Measurements from ENCODE around the gene PCSK5. TPM values are rescaled to one million over a fixed set of nuclear protein-coding genes. Genes with fewer than 3 reads are reported as not detected.

Gene PCSK5
- total RNA-seq, 1 donor from 2014 or later, result 30.7 TPM

DNA sequence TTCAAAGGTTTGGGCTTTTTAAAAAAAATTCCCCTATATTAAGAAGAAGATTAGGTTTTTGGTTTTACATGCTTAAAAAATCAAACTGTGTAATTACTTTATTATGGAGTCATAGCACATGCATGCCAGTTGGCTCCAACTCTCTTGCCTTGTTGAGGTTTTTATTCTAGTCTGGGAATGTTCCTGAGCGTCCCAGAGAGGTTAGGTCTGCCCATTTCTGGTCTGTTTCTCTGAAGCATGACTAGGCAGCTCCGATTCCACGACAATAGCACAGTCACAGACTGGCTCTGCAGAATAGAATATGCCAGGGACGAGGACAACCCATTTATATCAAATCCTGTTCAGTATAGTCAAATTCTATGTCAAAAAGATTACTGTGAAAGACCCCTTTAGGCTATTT, 217.0 kb downstream of the PCSK5 start:
- H3K36me3 Mint-ChIP-seq, result peaks cover 26% of the 10 kb centered on the region
- H3K27me3 Mint-ChIP-seq, result no peaks in the 10 kb centered on the region
- TF ChIP-seq, protein P1, sequence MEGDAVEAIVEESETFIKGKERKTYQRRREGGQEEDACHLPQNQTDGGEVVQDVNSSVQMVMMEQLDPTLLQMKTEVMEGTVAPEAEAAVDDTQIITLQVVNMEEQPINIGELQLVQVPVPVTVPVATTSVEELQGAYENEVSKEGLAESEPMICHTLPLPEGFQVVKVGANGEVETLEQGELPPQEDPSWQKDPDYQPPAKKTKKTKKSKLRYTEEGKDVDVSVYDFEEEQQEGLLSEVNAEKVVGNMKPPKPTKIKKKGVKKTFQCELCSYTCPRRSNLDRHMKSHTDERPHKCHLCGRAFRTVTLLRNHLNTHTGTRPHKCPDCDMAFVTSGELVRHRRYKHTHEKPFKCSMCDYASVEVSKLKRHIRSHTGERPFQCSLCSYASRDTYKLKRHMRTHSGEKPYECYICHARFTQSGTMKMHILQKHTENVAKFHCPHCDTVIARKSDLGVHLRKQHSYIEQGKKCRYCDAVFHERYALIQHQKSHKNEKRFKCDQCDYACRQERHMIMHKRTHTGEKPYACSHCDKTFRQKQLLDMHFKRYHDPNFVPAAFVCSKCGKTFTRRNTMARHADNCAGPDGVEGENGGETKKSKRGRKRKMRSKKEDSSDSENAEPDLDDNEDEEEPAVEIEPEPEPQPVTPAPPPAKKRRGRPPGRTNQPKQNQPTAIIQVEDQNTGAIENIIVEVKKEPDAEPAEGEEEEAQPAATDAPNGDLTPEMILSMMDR (conservative IDR thresholded peaks at IDR 0.05), result no peak
- no peaks in the 10 kb centered on the region for H3K9me3 Mint-ChIP-seq
- no peak overlapping the region for H3K4me3 Mint-ChIP-seq
- no peak for DNase-seq (ENCODE audit: extremely low spot score, unreplicated experiment)
- H3K4me1 Mint-ChIP-seq (ENCODE audit: unreplicated experiment), result peaks cover 29% of the 10 kb centered on the region
- H3K27ac Mint-ChIP-seq, result no peak overlapping the region

DNA sequence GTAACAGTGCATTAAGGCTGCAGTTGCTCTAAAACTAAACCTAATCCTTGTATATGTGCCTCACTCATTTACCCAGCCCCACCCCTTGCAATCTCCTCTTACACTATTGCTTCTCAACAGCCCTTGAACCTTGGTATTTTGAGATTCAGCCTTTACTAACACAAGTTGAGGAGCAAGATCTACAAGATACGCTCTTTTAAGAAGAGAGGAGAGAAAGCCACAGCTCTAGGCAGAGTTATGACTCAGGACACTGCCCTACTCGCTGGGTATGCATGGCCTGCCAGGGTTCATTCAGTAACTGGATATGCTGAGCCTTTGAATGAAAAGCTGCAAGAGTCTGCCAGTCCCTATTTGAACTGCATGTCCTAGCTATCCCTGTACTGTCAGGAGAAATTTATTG, 219.5 kb downstream of the PCSK5 start:
- DNase-seq (ENCODE audit: extremely low spot score, unreplicated experiment), result no peak
- peak overlapping the region; percentile 46 for H3K4me3 Mint-ChIP-seq
- H3K9me3 Mint-ChIP-seq, result no peaks in the 10 kb centered on the region
- H3K4me1 Mint-ChIP-seq (ENCODE audit: unreplicated experiment), result peaks cover 16% of the 10 kb centered on the region
- TF ChIP-seq, protein P1 (conservative IDR thresholded peaks at IDR 0.05), result no peak
- peaks cover 13% of the 10 kb centered on the region for H3K36me3 Mint-ChIP-seq
- no peak overlapping the region for H3K27ac Mint-ChIP-seq
- no peaks in the 10 kb centered on the region for H3K27me3 Mint-ChIP-seq

DNA sequence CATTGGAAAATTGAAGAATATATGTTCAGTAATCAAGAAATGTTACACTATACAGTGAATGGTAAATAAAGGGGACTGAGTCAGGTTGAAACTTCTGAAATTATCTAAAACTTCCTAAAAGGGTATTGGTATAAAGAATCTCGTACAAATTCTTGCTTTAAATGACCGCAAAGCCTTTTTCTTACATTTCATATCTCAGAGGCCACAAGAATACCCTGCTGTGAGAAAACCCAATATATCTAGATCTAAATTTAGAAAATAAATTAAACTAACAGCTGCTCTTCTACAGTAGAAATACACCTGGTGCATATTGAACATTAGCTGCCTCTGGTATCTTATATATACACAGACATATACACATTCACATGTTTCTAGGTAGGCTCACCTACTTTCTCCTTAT, 221.7 kb downstream of the PCSK5 start:
- no peak for DNase-seq (ENCODE audit: extremely low spot score, unreplicated experiment)
- H3K4me1 Mint-ChIP-seq (ENCODE audit: unreplicated experiment), result peaks cover 12% of the 10 kb centered on the region
- no peak overlapping the region for H3K27ac Mint-ChIP-seq
- peaks cover 3% of the 10 kb centered on the region for H3K36me3 Mint-ChIP-seq
- TF ChIP-seq, protein P1 (conservative IDR thresholded peaks at IDR 0.05), result no peak
- no peak overlapping the region for H3K4me3 Mint-ChIP-seq
- no peaks in the 10 kb centered on the region for H3K27me3 Mint-ChIP-seq
- H3K9me3 Mint-ChIP-seq, result no peaks in the 10 kb centered on the region

DNA sequence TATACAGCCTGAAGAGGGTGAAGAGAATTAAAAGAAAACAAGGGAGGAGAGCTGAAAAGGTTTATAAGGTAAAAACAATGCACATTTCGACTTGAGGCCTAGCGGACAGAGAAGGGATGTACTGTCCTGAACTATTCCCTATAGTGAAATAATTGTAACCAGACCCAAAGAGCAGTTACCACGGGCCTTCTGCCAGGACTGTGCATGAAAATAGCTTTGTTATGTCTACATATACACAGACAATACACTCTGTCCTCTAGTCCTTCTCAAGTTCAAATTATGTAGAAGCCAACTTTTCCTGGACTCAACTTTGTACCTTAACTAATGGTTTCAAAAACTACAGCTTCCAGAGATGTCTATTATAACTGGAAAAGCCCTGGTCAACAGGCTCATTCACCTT, 223.7 kb downstream of the PCSK5 start:
- H3K4me1 Mint-ChIP-seq (ENCODE audit: unreplicated experiment), result peaks cover 16% of the 10 kb centered on the region
- no peaks in the 10 kb centered on the region for H3K36me3 Mint-ChIP-seq
- no peak for DNase-seq (ENCODE audit: extremely low spot score, unreplicated experiment)
- H3K27ac Mint-ChIP-seq, result no peak overlapping the region
- TF ChIP-seq, protein P1 (conservative IDR thresholded peaks at IDR 0.05), result no peak
- H3K9me3 Mint-ChIP-seq, result no peaks in the 10 kb centered on the region
- no peak overlapping the region for H3K4me3 Mint-ChIP-seq
- H3K27me3 Mint-ChIP-seq, result no peaks in the 10 kb centered on the region

DNA sequence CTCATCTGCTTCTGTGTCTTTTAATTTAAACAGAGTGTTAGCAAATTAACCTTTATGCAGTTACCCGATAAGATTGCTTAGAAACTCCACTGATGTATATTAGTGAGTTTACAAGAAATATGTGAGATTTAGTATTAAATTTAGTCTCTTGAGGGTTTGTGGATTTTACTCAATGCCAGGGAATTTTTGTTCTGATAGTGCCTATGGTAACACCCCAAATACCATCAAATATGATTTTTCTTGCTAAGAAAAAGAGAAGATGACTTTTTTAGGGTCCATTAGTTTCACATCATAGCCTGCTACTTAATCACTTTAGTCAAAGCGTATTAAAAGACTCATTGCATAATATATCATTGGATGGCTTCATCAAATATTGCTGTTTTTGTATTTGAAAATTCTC, 224.9 kb downstream of the PCSK5 start:
- Mint-ChIP-seq H3K9me3 (no peaks in the 10 kb centered on the region), H3K27ac (no peak overlapping the region), H3K27me3 (no peaks in the 10 kb centered on the region), H3K4me1 (ENCODE audit: unreplicated experiment) (peaks cover 9% of the 10 kb centered on the region), H3K36me3 (no peaks in the 10 kb centered on the region), H3K4me3 (no peak overlapping the region)
- TF ChIP-seq, protein P1 (conservative IDR thresholded peaks at IDR 0.05), result no peak
- no peak for DNase-seq (ENCODE audit: extremely low spot score, unreplicated experiment)
